Measurements from ENCODE around the gene SLC5A6. TPM values are rescaled to one million over a fixed set of nuclear protein-coding genes. Genes with fewer than 3 reads are reported as not detected.

The SLC5A6 gene
- total and polyA plus RNA-seq, 3 experiments from 2014 or later: 21.0 to 110 (median 109) TPM

DNA sequence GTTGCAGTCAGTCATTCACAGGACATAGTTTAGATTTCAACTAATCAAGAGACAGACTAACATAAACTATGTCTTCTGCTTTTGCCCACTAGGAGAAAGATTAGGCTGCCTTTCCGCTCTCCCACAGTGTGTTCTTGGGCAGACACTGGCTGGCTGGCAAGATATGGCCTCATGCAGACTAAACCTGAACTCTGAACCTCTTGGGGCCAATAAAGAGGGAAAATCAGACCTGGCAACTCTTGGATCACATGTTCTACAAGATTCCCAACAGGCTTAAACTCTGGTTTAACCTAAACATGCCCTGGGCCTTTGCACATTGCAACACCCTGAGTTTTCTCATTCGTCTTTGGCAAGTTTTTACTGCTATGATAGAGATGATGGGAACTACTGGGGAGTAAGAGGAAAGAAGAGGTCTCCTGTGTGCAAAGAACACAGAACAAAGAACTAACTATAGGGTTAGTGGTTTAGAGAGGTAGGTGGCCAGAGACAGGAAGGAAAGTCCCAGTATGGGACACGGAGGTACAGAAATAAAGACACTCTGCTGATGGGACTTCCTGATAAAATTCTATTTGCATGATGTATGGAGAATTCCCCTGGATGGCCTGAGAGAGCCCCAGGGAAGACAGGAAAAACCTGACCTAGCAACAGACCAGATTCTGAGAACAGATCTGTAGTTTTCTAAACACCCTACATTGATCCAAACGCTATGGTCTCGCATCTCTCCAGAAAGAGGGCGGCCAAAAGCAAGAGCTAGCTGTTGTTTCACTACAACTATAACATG, 2.3 kb downstream of the SLC5A6 start:
- DNase-seq: no peak
- H3K36me3 Mint-ChIP-seq: peaks cover 5 to 68% (median 7%) of the 10 kb centered on the region in 3 donors
- Histone ChIP-seq H3K27ac (ENCODE audit: low read depth, low read length) (no peak overlapping the region), H3K4me1 (ENCODE audit: insufficient read depth, low read length) (peaks cover 15% of the 10 kb centered on the region), H3K4me3 (ENCODE audit: low read length) (no peak overlapping the region), H3K9me3 (ENCODE audit: low read length) (no peaks in the 10 kb centered on the region), H3K36me3 (ENCODE audit: insufficient read depth, low read length) (peaks cover 25% of the 10 kb centered on the region), H3K27me3 (ENCODE audit: insufficient read depth, low read length, poor library complexity, severe bottlenecking) (no peaks in the 10 kb centered on the region)
- CTCF ChIA-PET: no interaction called here
- H3K27ac Mint-ChIP-seq: peak overlapping the region in 7 of 8 donors; percentile 16 to 90 (median 61)
- H3K4me1 Mint-ChIP-seq: peaks cover 29 to 35% (median 33%) of the 10 kb centered on the region in 3 donors
- peak overlapping the region; percentile 33 to 92 (median 56) for H3K4me3 Mint-ChIP-seq
- POLR2A ChIA-PET: interaction anchor here (0.6 kb wide), 1 partner anchor 178 kb away, joined by 6 read pairs; no protein-coding TSS in a partner anchor
- peaks cover 0 to 2% of the 10 kb centered on the region in 2 donors for H3K27me3 Mint-ChIP-seq
- H3K9me3 Mint-ChIP-seq: no peaks in the 10 kb centered on the region

- Histone ChIP-seq H3K9me3 (ENCODE audit: low read length) (no peaks in the 10 kb centered on the region), H3K27me3 (ENCODE audit: insufficient read depth, low read length, poor library complexity, severe bottlenecking) (no peaks in the 10 kb centered on the region), H3K4me1 (ENCODE audit: insufficient read depth, low read length) (peaks cover 14% of the 10 kb centered on the region), H3K27ac (ENCODE audit: low read depth, low read length) (no peak overlapping the region), H3K4me3 (ENCODE audit: low read length) (no peak overlapping the region), H3K36me3 (ENCODE audit: insufficient read depth, low read length) (peaks cover 33% of the 10 kb centered on the region)
- Mint-ChIP-seq H3K27me3 (peaks cover 0 to 2% of the 10 kb centered on the region in 2 donors), H3K4me1 (peaks cover 28 to 35% (median 29%) of the 10 kb centered on the region in 3 donors), H3K27ac (peak overlapping the region in 2 of 8 donors; percentile 35 to 90), H3K4me3 (peak overlapping the region in 1 of 7 donors; percentile 92), H3K9me3 (no peaks in the 10 kb centered on the region), H3K36me3 (peaks cover 5 to 77% (median 11%) of the 10 kb centered on the region in 3 donors)
- ChIA-PET POLR2A (interaction anchor here (0.7 kb wide), 1 partner anchor 127 kb away, joined by 3 read pairs; no protein-coding TSS in a partner anchor), CTCF (no interaction called here)
- no peak for DNase-seq
Observed at GRCh38 chr2:27208486-27209050, 3.5 kb downstream of the SLC5A6 start.

- no peak overlapping the region for H3K4me3 ChIP-seq (ENCODE audit: low read length)
- no peaks in the 10 kb centered on the region for H3K27me3 ChIP-seq (ENCODE audit: insufficient read depth, low read length, poor library complexity, severe bottlenecking)
- no peaks in the 10 kb centered on the region for H3K9me3 ChIP-seq (ENCODE audit: low read length)
- DNase-seq: no peak
- peaks cover 43% of the 10 kb centered on the region for H3K36me3 ChIP-seq (ENCODE audit: insufficient read depth, low read length)
- peak overlapping the region in 1 of 8 donors; percentile 71 for H3K27ac Mint-ChIP-seq
- ChIA-PET POLR2A (interaction anchor here (0.5 kb wide), 1 partner anchor 243 kb away, joined by 3 read pairs; no protein-coding TSS in a partner anchor), CTCF (no interaction called here)
- peaks cover 16 to 23% (median 17%) of the 10 kb centered on the region in 3 donors for H3K4me1 Mint-ChIP-seq
- peaks cover 5% of the 10 kb centered on the region for H3K4me1 ChIP-seq (ENCODE audit: insufficient read depth, low read length)
- no peaks in the 10 kb centered on the region for H3K9me3 Mint-ChIP-seq
- H3K36me3 Mint-ChIP-seq: peaks cover 5 to 86% (median 18%) of the 10 kb centered on the region in 3 donors
- no peak overlapping the region for H3K27ac ChIP-seq (ENCODE audit: low read depth, low read length)
- no peaks in the 10 kb centered on the region for H3K27me3 Mint-ChIP-seq
- peak overlapping the region in 1 of 7 donors; percentile 76 for H3K4me3 Mint-ChIP-seq
Observed at GRCh38 chr2:27206346-27206745, 5.7 kb downstream of the SLC5A6 start.

GRCh38 chr2:27205206-27205605, 6.9 kb downstream of the SLC5A6 start:
- Histone ChIP-seq H3K4me1 (ENCODE audit: insufficient read depth, low read length) (no peaks in the 10 kb centered on the region), H3K4me3 (ENCODE audit: low read length) (no peak overlapping the region), H3K27me3 (ENCODE audit: insufficient read depth, low read length, poor library complexity, severe bottlenecking) (no peaks in the 10 kb centered on the region), H3K9me3 (ENCODE audit: low read length) (no peaks in the 10 kb centered on the region), H3K27ac (ENCODE audit: low read depth, low read length) (no peak overlapping the region), H3K36me3 (ENCODE audit: insufficient read depth, low read length) (peaks cover 43% of the 10 kb centered on the region)
- DNase-seq: no peak
- CTCF ChIA-PET: no interaction called here
- Mint-ChIP-seq H3K27ac (peak overlapping the region in 4 of 8 donors; percentile 10 to 82 (median 67)), H3K9me3 (no peaks in the 10 kb centered on the region), H3K4me1 (peaks cover 11 to 19% (median 13%) of the 10 kb centered on the region in 3 donors), H3K4me3 (no peak overlapping the region), H3K27me3 (no peaks in the 10 kb centered on the region), H3K36me3 (peaks cover 5 to 97% (median 18%) of the 10 kb centered on the region in 3 donors)
- POLR2A ChIA-PET: no interaction called here

DNA sequence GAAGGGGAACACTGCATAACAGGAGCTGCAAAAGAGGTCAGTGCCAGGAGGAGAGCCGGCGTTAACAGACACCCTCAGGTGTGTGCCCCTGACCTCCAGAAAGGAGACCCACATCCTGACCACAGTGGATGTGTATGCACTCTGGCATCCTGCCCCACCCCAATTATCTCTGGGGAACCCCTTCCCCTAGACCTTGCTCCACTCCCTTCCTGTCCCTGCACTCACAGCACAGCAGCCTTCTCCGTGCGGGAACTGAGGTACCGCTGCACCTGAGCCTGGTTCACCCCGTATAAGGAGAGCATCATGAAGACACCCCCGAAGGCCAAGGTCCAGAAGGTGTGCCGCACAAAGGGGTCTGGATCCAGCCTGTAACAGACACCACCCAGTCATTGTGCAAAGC, 7.5 kb downstream of the SLC5A6 start:
- Mint-ChIP-seq H3K27ac (peak overlapping the region in 4 of 8 donors; percentile 61 to 82 (median 72)), H3K9me3 (no peaks in the 10 kb centered on the region), H3K4me1 (peaks cover 5 to 13% (median 7%) of the 10 kb centered on the region in 3 donors), H3K27me3 (no peaks in the 10 kb centered on the region), H3K36me3 (peaks cover 5 to 97% (median 18%) of the 10 kb centered on the region in 3 donors), H3K4me3 (no peak overlapping the region)
- Histone ChIP-seq H3K9me3 (ENCODE audit: low read length) (no peaks in the 10 kb centered on the region), H3K4me1 (ENCODE audit: insufficient read depth, low read length) (no peaks in the 10 kb centered on the region), H3K27ac (ENCODE audit: low read depth, low read length) (no peak overlapping the region), H3K27me3 (ENCODE audit: insufficient read depth, low read length, poor library complexity, severe bottlenecking) (no peaks in the 10 kb centered on the region), H3K4me3 (ENCODE audit: low read length) (no peak overlapping the region), H3K36me3 (ENCODE audit: insufficient read depth, low read length) (peaks cover 43% of the 10 kb centered on the region)
- CTCF ChIA-PET: no interaction called here
- DNase-seq: no peak
- POLR2A ChIA-PET: no interaction called here

- H3K27ac Mint-ChIP-seq: no peak overlapping the region
- no peak overlapping the region for H3K4me3 Mint-ChIP-seq
- Histone ChIP-seq H3K27me3 (ENCODE audit: insufficient read depth, low read length, poor library complexity, severe bottlenecking) (no peaks in the 10 kb centered on the region), H3K4me1 (ENCODE audit: insufficient read depth, low read length) (no peaks in the 10 kb centered on the region), H3K4me3 (ENCODE audit: low read length) (no peak overlapping the region), H3K9me3 (ENCODE audit: low read length) (no peaks in the 10 kb centered on the region), H3K36me3 (ENCODE audit: insufficient read depth, low read length) (peaks cover 41% of the 10 kb centered on the region), H3K27ac (ENCODE audit: low read depth, low read length) (no peak overlapping the region)
- POLR2A ChIA-PET: no interaction called here
- no peak for DNase-seq
- H3K4me1 Mint-ChIP-seq: peaks cover 0 to 8% (median 5%) of the 10 kb centered on the region in 3 donors
- peaks cover 5 to 98% (median 18%) of the 10 kb centered on the region in 3 donors for H3K36me3 Mint-ChIP-seq
- CTCF ChIA-PET: no interaction called here
- no peaks in the 10 kb centered on the region for H3K9me3 Mint-ChIP-seq
- H3K27me3 Mint-ChIP-seq: peaks cover 0 to 1% of the 10 kb centered on the region in 2 donors
Observed at GRCh38 chr2:27203741-27204140, 8.3 kb downstream of the SLC5A6 start.

DNA sequence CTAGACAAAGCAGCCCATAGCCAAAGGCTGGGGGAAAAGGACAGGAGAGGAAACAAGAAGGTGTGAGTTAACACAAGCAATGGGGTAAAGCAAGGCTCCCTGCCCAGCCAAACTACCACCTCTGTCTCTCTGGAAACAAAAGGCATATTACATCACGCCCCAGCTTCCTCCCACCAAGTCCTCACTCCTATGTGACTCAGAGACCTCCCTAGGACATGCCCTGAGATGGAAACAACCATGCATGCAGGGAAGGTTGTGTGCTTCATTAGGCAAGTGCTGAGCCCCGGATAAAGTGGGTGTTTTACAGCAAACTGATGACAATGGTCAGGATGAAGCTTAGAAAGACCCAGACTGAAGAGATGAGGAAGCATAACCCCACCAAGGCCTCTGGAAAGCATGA, 9.2 kb downstream of the SLC5A6 start:
- ChIA-PET CTCF (interaction anchor here (0.6 kb wide), 1 partner anchor 467 kb away, joined by 4 read pairs; no protein-coding TSS in a partner anchor), POLR2A (no interaction called here)
- H3K36me3 ChIP-seq (ENCODE audit: insufficient read depth, low read length): peaks cover 32% of the 10 kb centered on the region
- Mint-ChIP-seq H3K27ac (peak overlapping the region in 2 of 8 donors; percentile 24 to 34), H3K27me3 (peaks cover 0 to 1% of the 10 kb centered on the region in 2 donors), H3K4me3 (no peak overlapping the region), H3K9me3 (no peaks in the 10 kb centered on the region), H3K36me3 (peaks cover 5 to 90% (median 18%) of the 10 kb centered on the region in 3 donors), H3K4me1 (peaks cover 0 to 8% (median 5%) of the 10 kb centered on the region in 3 donors)
- H3K4me1 ChIP-seq (ENCODE audit: insufficient read depth, low read length): no peaks in the 10 kb centered on the region
- H3K27me3 ChIP-seq (ENCODE audit: insufficient read depth, low read length, poor library complexity, severe bottlenecking): no peaks in the 10 kb centered on the region
- no peak overlapping the region for H3K27ac ChIP-seq (ENCODE audit: low read depth, low read length)
- H3K4me3 ChIP-seq (ENCODE audit: low read length): no peak overlapping the region
- H3K9me3 ChIP-seq (ENCODE audit: low read length): no peaks in the 10 kb centered on the region
- no peak for DNase-seq

- Mint-ChIP-seq H3K27ac (no peak overlapping the region), H3K9me3 (no peaks in the 10 kb centered on the region), H3K4me3 (peak overlapping the region in 1 of 7 donors; percentile 6), H3K27me3 (peaks cover 0 to 1% of the 10 kb centered on the region in 2 donors), H3K36me3 (peaks cover 0 to 79% (median 18%) of the 10 kb centered on the region in 3 donors), H3K4me1 (peaks cover 0 to 8% (median 5%) of the 10 kb centered on the region in 3 donors)
- Histone ChIP-seq H3K4me3 (ENCODE audit: low read length) (no peak overlapping the region), H3K36me3 (ENCODE audit: insufficient read depth, low read length) (peaks cover 24% of the 10 kb centered on the region), H3K9me3 (ENCODE audit: low read length) (no peaks in the 10 kb centered on the region), H3K27ac (ENCODE audit: low read depth, low read length) (no peak overlapping the region), H3K4me1 (ENCODE audit: insufficient read depth, low read length) (no peaks in the 10 kb centered on the region), H3K27me3 (ENCODE audit: insufficient read depth, low read length, poor library complexity, severe bottlenecking) (no peaks in the 10 kb centered on the region)
- ChIA-PET CTCF (no interaction called here), POLR2A (no interaction called here)
- no peak for DNase-seq
Observed at GRCh38 chr2:27201675-27202074, 10.4 kb downstream of the SLC5A6 start.
